GM23338 (cell line): ENCODE data around the gene CASQ2.

Experiments used
- CREB1 ChIP-seq: fragments of 250-450 bp; sonication (Bioruptor Pico); IDR thresholded peaks from 2 replicates; pipeline ENCODE4 v1.5.0; 2020; ENCODE audit warnings: low read depth, mild to moderate bottlenecking, moderate library complexity
- CTCF ChIP-seq, 2 experiments: fragments of 200-600 bp in 1 of 2; sonication (generic) in 1 of 2; conservative IDR thresholded peaks; 2 replicates each; pipeline versions ENCODE4 v1.5.1 to v1.6.1; 2016 to 2017; ENCODE audit warnings: antibody characterized with exemption in 2 of 2, low read depth in 2 of 2, mild to moderate bottlenecking in 2 of 2, moderate library complexity in 1 of 2
- ETS1 ChIP-seq: IDR thresholded peaks from 2 replicates; pipeline ENCODE4 v1.6.1; 2016; ENCODE audit warnings: antibody characterized with exemption
- EZH2 ChIP-seq: fragments of 200-600 bp; sonication (generic); IDR thresholded peaks from one replicate; pipeline ENCODE4 v1.8.0; 2017; ENCODE audit warnings: antibody characterized with exemption, mild to moderate bottlenecking, low read depth; ENCODE audit not compliant: unreplicated experiment
- JUNB ChIP-seq: IDR thresholded peaks from one replicate; pipeline ENCODE4 v1.6.1; 2016; ENCODE audit warnings: antibody characterized with exemption; ENCODE audit not compliant: unreplicated experiment
- NANOG ChIP-seq: IDR thresholded peaks from 2 replicates; pipeline ENCODE4 v1.6.1; 2016; ENCODE audit warnings: antibody characterized with exemption, borderline replicate concordance
- POLR2AphosphoS5 ChIP-seq: IDR thresholded peaks from 2 replicates; pipeline ENCODE4 v1.6.1; 2016; ENCODE audit warnings: antibody characterized with exemption, low read depth
- REST ChIP-seq: IDR thresholded peaks from one replicate; pipeline ENCODE4 v1.6.1; 2018; ENCODE audit warnings: antibody characterized with exemption; ENCODE audit not compliant: unreplicated experiment
- STAT1 ChIP-seq: IDR thresholded peaks from one replicate; pipeline ENCODE4 v1.6.1; 2016; ENCODE audit warnings: antibody characterized with exemption; ENCODE audit not compliant: unreplicated experiment
- ZNF114 ChIP-seq: fragments of 250-450 bp; sonication (Bioruptor Pico); IDR thresholded peaks from 2 replicates; pipeline ENCODE4 v1.5.0; 2020; ENCODE audit warnings: mild to moderate bottlenecking, moderate library complexity
- ZNF331 ChIP-seq: fragments of 250-450 bp; sonication (Bioruptor Pico); IDR thresholded peaks from 2 replicates; pipeline ENCODE4 v1.5.0; 2020; ENCODE audit warnings: low read depth, mild to moderate bottlenecking, moderate library complexity

GRCh38 chr1:115813727-115814126 is 45.2 kb upstream of the CASQ2 start:
- no peak for TF ChIP-seq CTCF (conservative IDR thresholded peaks at IDR 0.05; ENCODE audit: low read depth in 2 of 2)
- TF ChIP-seq POLR2AphosphoS5, result no peak
- no peak for TF ChIP-seq ZNF331 (CRISPR knock-in tag)
- no peak for TF ChIP-seq STAT1
- no peak for TF ChIP-seq JUNB
- no peak for TF ChIP-seq NANOG
- TF ChIP-seq EZH2, result no peak
- no peak for TF ChIP-seq ETS1
- no peak for TF ChIP-seq REST
- no peak for TF ChIP-seq CREB1 (CRISPR knock-in tag)
- TF ChIP-seq ZNF114, result no peak
